HepG2 (cell line): ENCODE results near the gene CCDC142. TPM values are rescaled to one million over a fixed set of nuclear protein-coding genes. Genes with fewer than 3 reads are reported as not detected.

Experiments
- BRF2 ChIP-seq: sonication (generic); formaldehyde crosslinking; IDR thresholded peaks from 2 replicates; pipeline ENCODE4 v1.8.1; 2022; ENCODE audit warnings: mild to moderate bottlenecking, missing genetic modification reagents
- GPBP1L1 ChIP-seq: sonication (generic); formaldehyde crosslinking; IDR thresholded peaks from 2 replicates; pipeline ENCODE4 v1.5.0; 2020; ENCODE audit warnings: mild to moderate bottlenecking, missing genetic modification reagents
- HNF1A ChIP-seq, 2 experiments: sonication (generic) in 1 of 2; formaldehyde crosslinking in 1 of 2; IDR thresholded peaks; 2 replicates each; pipeline versions ENCODE4 v1.4.0 to v1.6.1; 2016 to 2020; ENCODE audit warnings: borderline replicate concordance in 1 of 2, low read depth in 1 of 2, mild to moderate bottlenecking in 1 of 2, missing genetic modification reagents in 1 of 2
- MAFF ChIP-seq: IDR thresholded peaks from 2 replicates; pipeline ENCODE4 v1.6.1; 2011; ENCODE audit warnings: low read depth, low read length, improper control_type of control experiment
- MIER3 ChIP-seq: IDR thresholded peaks from 2 replicates; pipeline ENCODE4 v1.6.1; 2016; ENCODE audit warnings: missing compliant biosample characterization, borderline replicate concordance
- MYPOP ChIP-seq: sonication (generic); formaldehyde crosslinking; IDR thresholded peaks from 2 replicates; pipeline ENCODE4 v1.8.1; 2023; ENCODE audit warnings: mild to moderate bottlenecking, moderate library complexity, missing genetic modification reagents
- NCOR1 ChIP-seq: fragments of 200-600 bp; sonication (generic); IDR thresholded peaks from 2 replicates; pipeline ENCODE4 v1.7.0; 2017; ENCODE audit warnings: antibody characterized with exemption, low read length, borderline replicate concordance
- NFATC3 ChIP-seq: sonication (generic); formaldehyde crosslinking; IDR thresholded peaks from 2 replicates; pipeline ENCODE4 v1.5.1; 2020; ENCODE audit warnings: mild to moderate bottlenecking, missing genetic modification reagents
- NR0B2 ChIP-seq: sonication (generic); formaldehyde crosslinking; IDR thresholded peaks from 2 replicates; pipeline ENCODE4 v1.4.0; 2020; ENCODE audit warnings: mild to moderate bottlenecking, missing genetic modification reagents
- SMC3 ChIP-seq: IDR thresholded peaks from 2 replicates; pipeline ENCODE4 v1.6.1; 2011; ENCODE audit warnings: low read length, improper control_type of control experiment
- SNAI1 ChIP-seq: sonication (generic); formaldehyde crosslinking; IDR thresholded peaks from 2 replicates; pipeline ENCODE4 v1.5.0; 2020; ENCODE audit warnings: mild to moderate bottlenecking, missing genetic modification reagents, borderline replicate concordance
- TAF15 ChIP-seq: fragments of 200-400 bp; formaldehyde crosslinking; IDR thresholded peaks from one replicate; pipeline ENCODE4 v1.6.1; 2018; ENCODE audit warnings: mild to moderate bottlenecking, low read depth, low read length; ENCODE audit not compliant: poor library complexity, severe bottlenecking
- USF2 ChIP-seq, 2 experiments: sonication (generic) in 1 of 2; formaldehyde crosslinking in 1 of 2; IDR thresholded peaks; 2 replicates each; pipeline versions ENCODE4 v1.5.1 to v1.6.1; 2011 to 2020; ENCODE audit warnings: borderline replicate concordance in 1 of 2, low read depth in 1 of 2, low read length in 1 of 2, mild to moderate bottlenecking in 1 of 2, missing genetic modification reagents in 1 of 2, moderate library complexity in 1 of 2
- ZNF350 ChIP-seq: sonication (generic); formaldehyde crosslinking; IDR thresholded peaks from 2 replicates; pipeline ENCODE4 v1.4.0; 2020; ENCODE audit warnings: mild to moderate bottlenecking, low read depth, missing genetic modification reagents, borderline replicate concordance
- ZNF747 ChIP-seq: sonication (generic); formaldehyde crosslinking; IDR thresholded peaks from 2 replicates; pipeline ENCODE4 v1.8.1; 2023; ENCODE audit warnings: missing genetic modification reagents, mild to moderate bottlenecking, borderline replicate concordance
- polyA plus RNA-seq, 8 experiments: library from polyadenylated mRNA; depleted of rRNA in 3 of 8; stranded (reverse) in 7 of 8; unstranded in 1 of 8; fragments of >200 nt; fragmentation: Illumina TruSeq in 4 of 8; extraction: Trizol in 4 of 8; gene quantifications; 2 replicates each; pipeline versions ENCODE4 v1.2.1 to v1.2.3, GENCODE V29; 2011 to 2016; ENCODE audit warnings: low read depth in 4 of 8, missing spikeins in 1 of 8, mixed read lengths in 1 of 8; ENCODE audit not compliant: insufficient read depth in 1 of 8
- total RNA-seq, 5 experiments: library from RNA; depleted of rRNA; stranded (reverse); fragments of >200 nt; fragmentation: Illumina TruSeq; extraction: Trizol; gene quantifications; 2 replicates each; pipeline ENCODE4 v1.2.3, GENCODE V29; 2016; ENCODE audit warnings: low read depth in 1 of 5

The CCDC142 gene
- total and polyA plus RNA-seq, 2 of the 13 experiments (the other 11 are each of a cell fraction or from before 2014, with no cell fraction given), result 14.7 to 30.4 TPM

- TF ChIP-seq HNF1A (IDR thresholded peaks at IDR 0.05; ENCODE audit: low read depth) (peak; percentile 68; the same call in 1 of the 2 replicates), HNF1A (CRISPR knock-in tag; IDR thresholded peaks at IDR 0.05; ENCODE audit: borderline replicate concordance) (peak; percentile 77; the same call in 1 of the 2 replicates), SMC3 (peak; percentile 89), NR0B2 (CRISPR knock-in tag) (peak; percentile 88), NFATC3 (CRISPR knock-in tag) (peak; percentile 81; the same call in 1 of the 2 replicates), ZNF350 (CRISPR knock-in tag) (peak; percentile 97), ZNF747 (no peak; the same call in 1 of the 2 replicates), BRF2 (CRISPR knock-in tag) (0 out of 2 replicates have a peak, but pooled peaks have one; percentile 21), USF2 (IDR thresholded peaks at IDR 0.05; ENCODE audit: low read depth, low read length) (no peak), USF2 (CRISPR knock-in tag; IDR thresholded peaks at IDR 0.05; ENCODE audit: borderline replicate concordance) (peak; percentile 50; the same call in 1 of the 2 replicates), TAF15 (peak; percentile 74), GPBP1L1 (CRISPR knock-in tag) (no peak), MYPOP (peak; percentile 85), SNAI1 (CRISPR knock-in tag) (peak; percentile 96), NCOR1 (peak; percentile 55; the same call in 1 of the 2 replicates), MIER3 (peak; percentile 79; the same call in 1 of the 2 replicates), MAFF (no peak)
Observed at GRCh38 chr2:74482801-74483674, at the start of gene CCDC142, which contains the start of gene TTC31 (continued).
